HCT116 (cell line): ENCODE results near the gene KRTCAP2.
"Not testable (repeated sequence)": the region's sequence is repeated elsewhere in the genome, so short reads cannot be mapped to it uniquely, and the experiment has no call there.

ENCODE experiments used
- EZH2 ChIP-seq: fragments of 200-600 bp; sonication (generic); IDR thresholded peaks from 2 replicates; pipeline ENCODE4 v1.6.1; 2017; ENCODE audit warnings: antibody characterized with exemption, mixed run types
- POLR2A ChIP-seq: IDR thresholded peaks from 2 replicates; pipeline ENCODE4 v1.7.0; 2011; ENCODE audit warnings: borderline replicate concordance; ENCODE audit not compliant: insufficient read depth, insufficient read length; ENCODE audit errors: extremely low read depth
- ZNF274 ChIP-seq: fragments of 200-500 bp; sonication (Bioruptor generic); IDR thresholded peaks from 2 replicates; pipeline ENCODE4 v1.6.1; 2014; ENCODE audit warnings: mild to moderate bottlenecking, low read depth, low read length, inconsistent platforms
- TF ChIP-seq, protein P1 (sequence below), 3 experiments: fragments of 200-600 bp in 1 of 3; sonication (generic) in 1 of 3; IDR thresholded peaks in 2 of 3; conservative IDR thresholded peaks in 1 of 3; 2 replicates each; pipeline ENCODE4 v1.5.1; 2012 to 2017; ENCODE audit warnings: low read depth in 2 of 3, low read length in 2 of 3, antibody characterized with exemption in 1 of 3, borderline replicate concordance in 1 of 3, control low read depth in 1 of 3, mild to moderate bottlenecking in 1 of 3, mixed read lengths in 1 of 3, mixed run types in 1 of 3, moderate library complexity in 1 of 3; ENCODE audit not compliant: insufficient read depth in 1 of 3
- TF ChIP-seq, protein P2 (sequence below): IDR thresholded peaks from 2 replicates; pipeline ENCODE4 v1.6.1; 2012

DNA sequence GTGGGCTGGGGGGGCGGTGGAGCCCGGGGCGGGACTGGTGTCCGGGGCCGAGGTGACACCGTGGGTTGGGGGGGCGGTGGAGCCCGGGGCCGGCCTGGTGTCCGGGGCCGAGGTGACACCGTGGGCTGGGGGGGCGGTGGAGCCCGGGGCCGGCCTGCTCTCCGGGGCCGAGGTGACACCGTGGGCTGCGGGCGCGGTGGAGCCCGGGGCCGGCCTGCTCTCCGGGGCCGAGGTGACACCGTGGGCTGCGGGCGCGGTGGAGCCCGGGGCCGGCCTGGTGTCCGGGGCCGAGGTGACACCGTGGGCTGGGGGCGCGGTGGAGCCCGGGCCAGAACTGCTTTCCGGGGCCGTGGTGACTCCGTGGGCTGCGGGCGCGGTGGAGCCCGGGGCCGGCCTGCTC lies 16.8 kb upstream of the KRTCAP2 start:
- TF ChIP-seq, protein P1, sequence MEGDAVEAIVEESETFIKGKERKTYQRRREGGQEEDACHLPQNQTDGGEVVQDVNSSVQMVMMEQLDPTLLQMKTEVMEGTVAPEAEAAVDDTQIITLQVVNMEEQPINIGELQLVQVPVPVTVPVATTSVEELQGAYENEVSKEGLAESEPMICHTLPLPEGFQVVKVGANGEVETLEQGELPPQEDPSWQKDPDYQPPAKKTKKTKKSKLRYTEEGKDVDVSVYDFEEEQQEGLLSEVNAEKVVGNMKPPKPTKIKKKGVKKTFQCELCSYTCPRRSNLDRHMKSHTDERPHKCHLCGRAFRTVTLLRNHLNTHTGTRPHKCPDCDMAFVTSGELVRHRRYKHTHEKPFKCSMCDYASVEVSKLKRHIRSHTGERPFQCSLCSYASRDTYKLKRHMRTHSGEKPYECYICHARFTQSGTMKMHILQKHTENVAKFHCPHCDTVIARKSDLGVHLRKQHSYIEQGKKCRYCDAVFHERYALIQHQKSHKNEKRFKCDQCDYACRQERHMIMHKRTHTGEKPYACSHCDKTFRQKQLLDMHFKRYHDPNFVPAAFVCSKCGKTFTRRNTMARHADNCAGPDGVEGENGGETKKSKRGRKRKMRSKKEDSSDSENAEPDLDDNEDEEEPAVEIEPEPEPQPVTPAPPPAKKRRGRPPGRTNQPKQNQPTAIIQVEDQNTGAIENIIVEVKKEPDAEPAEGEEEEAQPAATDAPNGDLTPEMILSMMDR (IDR thresholded peaks at IDR 0.05 in 2 of 3, conservative IDR thresholded peaks at IDR 0.05 in 1 of 3; ENCODE audit: borderline replicate concordance in 1 of 3, insufficient read depth in 1 of 3, low read depth in 2 of 3, low read length in 2 of 3), result not testable (repeated sequence)
- TF ChIP-seq POLR2A, ZNF274, EZH2: not testable (repeated sequence)
- TF ChIP-seq, protein P2, sequence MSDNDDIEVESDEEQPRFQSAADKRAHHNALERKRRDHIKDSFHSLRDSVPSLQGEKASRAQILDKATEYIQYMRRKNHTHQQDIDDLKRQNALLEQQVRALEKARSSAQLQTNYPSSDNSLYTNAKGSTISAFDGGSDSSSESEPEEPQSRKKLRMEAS, result not testable (repeated sequence)
